SU-DHL-6 (cell line): ENCODE data around the gene GNAI1.

Source experiments
- CTCF ChIP-seq: fragments of 200-600 bp; sonication (generic); IDR thresholded peaks from one replicate; pipeline ENCODE4 v1.5.1; 2017; ENCODE audit warnings: antibody characterized with exemption, mild to moderate bottlenecking, low read length, moderate library complexity; ENCODE audit not compliant: insufficient read depth, poor library complexity, severe bottlenecking
- EZH2phosphoT487 ChIP-seq: fragments of 200-600 bp; sonication (generic), shearing (Covaris generic); conservative IDR thresholded peaks from 2 replicates; pipeline ENCODE4 v1.6.1; 2018; ENCODE audit warnings: mild to moderate bottlenecking, antibody characterized with exemption, low read length, moderate library complexity, mixed read lengths

GRCh38 chr7:80204454-80204853, 69.8 kb downstream of the GNAI1 start:
- TF ChIP-seq CTCF: no peak
- TF ChIP-seq EZH2phosphoT487: no peak
